Coronary artery (tissue), 2 donors: ENCODE measurements around the gene IFNW1.

Experiments
- DNase-seq: peaks from one replicate; pipeline ENCODE4 v3.0.0-alpha.2; 2017; ENCODE audit warnings: low spot score
- H3K27ac ChIP-seq, 2 donors: fragments of 200-600 bp; sonication (generic); one replicate each; pipeline ENCODE4 v1.5.1; 2016 to 2019
- H3K4me3 ChIP-seq: fragments of 200-600 bp; sonication (generic); 2 replicates; pipeline ENCODE4 v1.5.1; 2016; ENCODE audit warnings: mild to moderate bottlenecking, moderate library complexity
- TF ChIP-seq, protein P1 (sequence below): fragments of 200-600 bp; sonication (generic); IDR thresholded peaks from one replicate; pipeline ENCODE4 v1.5.1; 2019; ENCODE audit warnings: antibody characterized with exemption

Gene IFNW1

DNA sequence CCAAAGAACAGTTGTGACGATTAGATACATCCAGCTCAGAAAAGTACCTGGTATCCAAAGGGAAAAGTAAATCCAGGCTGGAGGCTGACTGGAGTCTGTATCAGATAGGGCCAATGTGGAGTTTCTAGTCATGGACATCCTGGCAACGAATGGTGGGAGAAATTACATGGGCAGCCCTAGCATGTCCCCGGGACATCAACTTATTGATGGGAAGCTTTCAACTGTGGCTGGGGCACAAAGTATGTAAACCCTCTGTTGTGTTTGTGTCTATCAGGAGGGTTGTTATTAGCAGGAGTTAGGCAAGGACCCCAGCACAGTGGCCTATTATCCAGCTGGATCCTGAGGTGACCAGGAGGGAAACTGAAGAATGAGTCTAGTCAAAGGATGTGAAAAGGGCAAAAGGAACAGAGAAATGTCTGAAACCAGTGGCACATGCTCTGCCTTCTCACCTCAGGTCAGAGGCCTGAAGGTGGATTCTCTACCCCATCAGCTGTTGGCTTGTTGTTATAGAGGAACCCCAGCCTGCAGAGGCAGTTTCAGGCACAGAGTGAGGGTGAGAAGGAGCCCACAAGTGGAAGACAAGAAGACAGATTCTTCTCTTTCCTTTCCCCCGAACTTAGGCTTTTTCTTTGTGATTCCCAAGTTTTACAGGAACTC, 19.9 kb downstream of the IFNW1 start:
- no peak for DNase-seq
- no peak overlapping the region for H3K27ac ChIP-seq
- no peak overlapping the region for H3K4me3 ChIP-seq
- TF ChIP-seq, protein P1, sequence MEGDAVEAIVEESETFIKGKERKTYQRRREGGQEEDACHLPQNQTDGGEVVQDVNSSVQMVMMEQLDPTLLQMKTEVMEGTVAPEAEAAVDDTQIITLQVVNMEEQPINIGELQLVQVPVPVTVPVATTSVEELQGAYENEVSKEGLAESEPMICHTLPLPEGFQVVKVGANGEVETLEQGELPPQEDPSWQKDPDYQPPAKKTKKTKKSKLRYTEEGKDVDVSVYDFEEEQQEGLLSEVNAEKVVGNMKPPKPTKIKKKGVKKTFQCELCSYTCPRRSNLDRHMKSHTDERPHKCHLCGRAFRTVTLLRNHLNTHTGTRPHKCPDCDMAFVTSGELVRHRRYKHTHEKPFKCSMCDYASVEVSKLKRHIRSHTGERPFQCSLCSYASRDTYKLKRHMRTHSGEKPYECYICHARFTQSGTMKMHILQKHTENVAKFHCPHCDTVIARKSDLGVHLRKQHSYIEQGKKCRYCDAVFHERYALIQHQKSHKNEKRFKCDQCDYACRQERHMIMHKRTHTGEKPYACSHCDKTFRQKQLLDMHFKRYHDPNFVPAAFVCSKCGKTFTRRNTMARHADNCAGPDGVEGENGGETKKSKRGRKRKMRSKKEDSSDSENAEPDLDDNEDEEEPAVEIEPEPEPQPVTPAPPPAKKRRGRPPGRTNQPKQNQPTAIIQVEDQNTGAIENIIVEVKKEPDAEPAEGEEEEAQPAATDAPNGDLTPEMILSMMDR: no peak

DNA sequence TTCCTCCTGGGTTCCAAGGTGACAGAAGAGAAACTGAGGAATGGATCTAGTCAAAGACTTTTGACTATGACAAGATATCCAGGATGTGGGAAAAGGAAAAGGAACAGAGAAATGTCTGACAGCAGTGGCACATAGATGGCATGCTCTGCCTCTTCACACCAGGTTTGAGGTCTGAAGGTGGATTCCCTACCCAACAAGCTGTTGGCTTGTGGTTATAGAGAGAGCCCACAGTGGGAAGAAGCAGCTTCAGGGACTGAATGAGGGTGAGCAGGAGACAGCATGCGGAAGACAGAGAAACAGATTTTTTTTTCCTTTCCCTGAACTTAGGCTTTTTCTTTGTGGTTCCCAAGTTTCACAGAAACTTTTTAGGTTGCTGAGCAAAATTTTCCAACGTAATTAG, 20.6 kb downstream of the IFNW1 start:
- TF ChIP-seq, protein P1: no peak
- no peak overlapping the region for H3K27ac ChIP-seq
- DNase-seq: no peak
- no peak overlapping the region for H3K4me3 ChIP-seq

DNA sequence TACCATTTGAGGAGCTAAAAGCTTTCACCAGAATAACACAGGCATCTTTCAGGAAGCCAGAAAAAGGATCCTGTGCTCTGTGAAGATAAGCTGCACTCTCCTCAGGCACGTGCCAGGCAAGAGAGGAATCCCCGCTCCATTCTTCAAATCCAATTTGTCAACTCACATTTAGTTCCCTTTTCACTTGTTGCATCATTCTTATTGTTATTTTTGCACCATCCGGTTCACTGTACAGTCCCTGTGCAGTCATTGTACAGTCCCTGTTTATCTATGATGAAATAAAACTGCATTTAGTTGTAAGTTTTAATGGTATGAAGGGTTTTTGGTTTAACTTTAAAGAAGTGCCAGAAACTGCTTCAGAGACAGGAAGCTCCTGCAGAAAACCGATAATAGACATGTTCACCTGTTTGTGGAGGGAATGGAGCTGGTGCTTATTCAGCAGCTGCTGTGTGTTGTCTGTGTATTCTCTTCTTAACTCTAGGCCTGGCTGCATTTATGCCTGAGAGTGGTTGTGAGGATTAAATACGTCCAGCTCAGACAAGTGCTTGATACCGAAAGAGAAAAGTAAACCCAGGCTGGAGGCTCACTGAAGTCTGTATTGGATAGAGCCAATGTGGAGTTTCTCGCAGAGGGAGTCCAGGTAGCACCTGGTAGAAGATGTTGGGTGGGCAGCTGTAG, 22.4 kb downstream of the IFNW1 start:
- TF ChIP-seq, protein P1: no peak
- H3K4me3 ChIP-seq: no peak overlapping the region
- no peak for DNase-seq
- no peak overlapping the region for H3K27ac ChIP-seq

DNA sequence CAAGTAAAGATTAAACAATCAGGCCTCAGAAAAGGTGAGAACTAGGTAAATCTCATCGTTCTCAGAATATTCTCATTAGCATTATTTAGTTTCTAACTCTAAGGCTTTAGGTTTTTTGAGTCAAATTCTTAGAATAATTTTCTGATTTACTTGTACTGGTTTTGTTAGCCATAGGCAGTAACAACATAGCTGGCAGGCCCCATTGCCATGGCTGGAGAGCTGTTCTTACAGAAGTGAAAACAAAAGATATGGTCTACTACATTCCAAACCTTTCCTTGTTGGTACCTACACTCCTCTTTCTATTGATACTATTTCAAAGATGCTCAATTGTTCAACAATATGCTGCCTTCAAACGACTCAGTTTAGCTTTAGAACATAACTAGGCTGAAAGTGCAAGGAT, 27.3 kb downstream of the IFNW1 start:
- no peak for DNase-seq
- Histone ChIP-seq H3K27ac (no peak overlapping the region), H3K4me3 (no peak overlapping the region)
- TF ChIP-seq, protein P1: no peak

DNA sequence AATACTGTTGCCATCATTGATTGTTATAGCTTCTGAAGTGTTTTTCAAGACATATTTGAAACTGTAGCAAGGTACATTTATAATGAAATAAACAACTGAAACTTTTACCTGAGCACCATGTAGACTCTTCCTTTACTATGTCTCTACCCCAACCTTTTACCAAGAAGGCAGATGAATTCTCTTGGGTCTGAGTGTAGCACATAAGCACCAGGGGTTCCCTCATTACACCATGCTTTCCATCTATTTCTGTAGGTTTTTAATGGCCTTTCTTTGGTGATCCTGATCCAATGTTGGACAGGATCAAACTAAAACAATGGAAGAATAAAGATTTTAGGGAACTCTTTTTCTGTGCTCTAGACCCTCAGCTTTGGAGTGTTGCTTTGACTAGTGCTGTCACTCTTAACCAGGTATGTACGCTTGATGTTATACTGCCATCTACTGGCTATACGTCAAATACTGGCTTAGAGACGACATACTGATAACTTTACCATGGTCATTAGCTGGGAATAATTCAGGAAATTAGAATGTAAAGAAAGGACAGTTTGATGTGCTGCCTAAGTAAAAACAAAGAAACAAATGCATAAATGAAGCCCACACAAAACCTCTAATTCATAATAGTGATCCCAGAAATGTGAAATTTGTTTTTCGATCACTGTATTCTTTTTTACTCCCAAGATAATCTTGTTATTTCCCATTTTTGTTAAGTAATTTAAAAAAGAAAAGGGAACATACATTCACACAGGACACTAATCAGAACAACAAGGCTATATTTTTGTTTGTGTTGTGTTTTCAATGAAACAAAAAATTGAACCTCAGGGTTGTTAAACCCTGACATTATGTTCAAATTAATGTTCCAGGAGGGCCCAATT, 30.7 kb downstream of the IFNW1 start:
- TF ChIP-seq, protein P1: peak; percentile 71
- Histone ChIP-seq H3K4me3 (no peak overlapping the region), H3K27ac (no peak overlapping the region)
- DNase-seq: no peak

DNA sequence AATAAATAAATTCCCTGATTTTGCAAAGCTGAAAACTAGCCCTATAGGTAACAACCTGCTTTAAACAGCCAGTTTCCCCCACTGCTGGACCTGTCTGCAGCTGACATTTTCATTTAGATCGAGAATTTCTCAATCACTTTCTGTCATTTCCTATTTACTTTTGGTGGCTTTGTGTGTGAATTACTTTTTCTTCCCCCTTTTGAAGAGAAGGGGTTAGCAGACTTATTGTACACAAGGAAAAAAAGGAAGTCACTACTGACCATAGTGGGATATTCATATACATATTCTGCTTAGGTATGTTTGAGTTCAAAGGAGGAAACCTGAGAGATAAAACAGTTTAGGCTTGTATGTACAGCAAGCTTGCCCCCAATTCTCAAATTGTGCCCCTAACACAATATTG, 36.8 kb downstream of the IFNW1 start:
- TF ChIP-seq, protein P1: no peak
- H3K27ac ChIP-seq: no peak overlapping the region
- no peak for DNase-seq

More for the DNA sequence above, 36.8 kb downstream of the IFNW1 start:
- no peak overlapping the region for H3K4me3 ChIP-seq
